GM18502 (cell line): ENCODE results near the gene MYLK.
"Not testable (repeated sequence)": the region's sequence is repeated elsewhere in the genome, so short reads cannot be mapped to it uniquely, and the experiment has no call there.

Experiments used
- ATAC-seq: cut with Tn5 transposase; IDR thresholded peaks from one replicate; pipeline ENCODE4 v1.9.1; 2021; ENCODE audit warnings: mild to moderate bottlenecking; ENCODE audit not compliant: unreplicated experiment, poor library complexity

Gene MYLK

GRCh38 chr3:123733805-123734526 is 150.2 kb downstream of the MYLK start:
- no peak for ATAC-seq

DNA sequence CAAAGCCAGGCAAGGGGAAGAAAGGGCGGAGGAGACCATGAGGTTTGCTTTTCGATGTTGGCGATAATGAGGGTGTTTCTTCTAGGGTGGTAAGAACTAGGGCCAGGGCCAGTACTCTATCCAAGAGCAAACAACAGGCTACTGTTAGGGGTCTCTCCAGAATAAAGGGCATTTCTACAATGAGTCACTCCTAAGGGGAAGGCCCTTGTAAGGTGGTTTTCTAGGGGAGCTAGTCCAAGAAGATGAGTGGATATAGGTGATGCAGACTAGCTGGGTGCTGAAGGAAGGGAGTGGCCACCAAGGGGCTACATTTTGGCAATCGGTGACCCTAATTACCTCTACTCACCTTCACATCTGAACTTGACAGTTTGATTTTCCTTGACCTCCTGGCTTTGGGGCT is 150.8 kb downstream of the MYLK start:
- no peak for ATAC-seq

- ATAC-seq: no peak
Measured at GRCh38 chr3:123732447-123732846, 151.7 kb downstream of the MYLK start.

DNA sequence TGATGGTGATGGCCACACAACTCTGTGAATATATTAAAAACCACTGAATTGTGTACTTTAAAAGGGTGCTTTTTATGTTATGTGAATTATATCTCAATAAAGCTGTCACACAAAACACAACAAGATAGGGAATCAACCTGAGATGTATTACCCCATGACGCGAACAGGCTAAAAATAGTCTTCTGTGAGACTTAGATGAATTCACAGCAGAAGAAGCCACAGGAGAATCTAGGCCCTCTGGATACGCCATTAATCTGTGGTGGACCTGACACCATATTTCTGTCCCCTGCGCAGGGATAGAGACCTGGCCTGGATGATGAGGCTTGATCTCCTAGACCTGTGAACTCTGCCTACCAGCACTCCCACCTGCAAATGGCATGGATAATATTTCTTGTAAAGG is 153.3 kb downstream of the MYLK start:
- no peak for ATAC-seq

DNA sequence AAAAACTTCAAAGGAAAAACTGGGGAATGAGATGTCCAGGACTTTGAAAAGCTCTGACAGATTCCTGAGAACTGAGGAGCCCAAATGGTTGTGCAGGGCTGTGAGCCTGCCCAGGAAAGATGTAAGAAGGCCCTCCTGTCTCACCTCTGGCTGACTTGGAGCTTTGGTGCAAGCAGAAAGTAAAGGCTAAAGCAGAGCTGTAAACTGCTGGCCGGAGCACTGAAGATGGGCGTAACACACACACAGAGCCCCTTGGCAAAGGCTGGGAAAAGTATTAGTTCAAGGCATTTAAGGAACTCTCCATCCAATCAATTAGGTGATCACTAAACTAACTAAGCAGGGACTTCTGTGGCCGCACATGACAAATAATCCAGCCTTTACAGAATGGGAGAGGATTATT is 155.1 kb downstream of the MYLK start:
- ATAC-seq: no peak

- ATAC-seq: no peak
Measured at GRCh38 chr3:123728014-123728413, 156.1 kb downstream of the MYLK start.

- ATAC-seq: no peak
Measured at GRCh38 chr3:123725652-123726400, 158.3 kb downstream of the MYLK start.

DNA sequence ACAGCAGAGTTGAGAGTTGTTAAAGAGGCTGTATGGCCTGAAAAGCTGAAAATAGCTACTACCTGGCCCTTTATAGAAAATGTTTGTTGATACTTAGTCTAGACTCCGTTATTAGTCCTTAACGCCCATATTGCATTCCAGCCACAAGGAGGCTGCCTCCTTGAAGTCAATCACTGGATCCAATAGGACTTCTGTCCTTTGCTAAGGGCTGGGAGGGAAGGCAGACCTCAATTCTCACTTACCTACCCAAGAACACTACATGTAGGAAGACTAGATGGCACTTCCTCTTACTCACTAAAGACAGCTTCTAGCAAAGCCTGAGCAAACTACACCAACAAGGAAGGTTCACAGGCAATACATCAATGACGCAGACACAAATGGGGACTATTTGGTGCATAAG is 159.8 kb downstream of the MYLK start:
- ATAC-seq: no peak

GRCh38 chr3:123723522-123724168 is 160.5 kb downstream of the MYLK start:
- peak; percentile 58 for ATAC-seq

DNA sequence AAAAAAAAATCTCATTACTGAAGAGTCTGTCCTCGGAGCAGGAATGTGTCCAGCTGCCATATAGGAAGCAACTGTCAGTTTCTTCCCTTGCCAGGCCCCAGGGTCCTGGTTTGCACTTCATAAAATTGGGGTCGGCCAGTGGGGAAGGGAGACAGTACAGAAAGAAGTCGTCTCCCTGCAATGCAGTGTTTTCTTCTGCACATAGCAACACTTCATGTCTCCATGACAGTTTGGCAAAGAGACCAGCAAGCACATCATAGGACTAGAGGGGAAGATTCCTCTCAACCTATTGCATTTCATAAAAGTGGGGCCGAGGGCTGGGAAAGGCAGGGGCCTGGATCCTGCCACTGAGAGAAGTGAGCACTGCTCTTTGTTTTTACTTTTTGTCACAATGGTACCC is 161.1 kb downstream of the MYLK start:
- no peak for ATAC-seq

DNA sequence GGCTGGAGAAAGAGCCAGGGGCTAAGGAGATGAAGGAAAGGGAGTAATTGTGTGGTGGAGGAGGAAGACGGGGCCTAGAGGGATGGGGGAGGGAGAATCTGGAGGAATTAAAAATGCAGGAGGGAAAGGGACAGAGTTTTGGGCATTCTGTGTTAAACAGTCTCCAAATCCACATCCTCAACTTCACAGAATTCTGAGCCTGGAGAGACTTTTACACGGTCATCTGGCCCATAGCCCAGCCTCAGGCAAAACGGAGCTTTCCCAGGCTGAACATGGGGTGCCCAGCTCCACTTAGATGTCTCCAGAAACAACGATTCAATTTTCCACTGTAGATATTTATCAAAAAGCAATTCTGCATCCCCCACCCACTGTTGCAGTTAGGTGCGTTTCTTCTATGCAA is 161.7 kb downstream of the MYLK start:
- ATAC-seq: no peak

DNA sequence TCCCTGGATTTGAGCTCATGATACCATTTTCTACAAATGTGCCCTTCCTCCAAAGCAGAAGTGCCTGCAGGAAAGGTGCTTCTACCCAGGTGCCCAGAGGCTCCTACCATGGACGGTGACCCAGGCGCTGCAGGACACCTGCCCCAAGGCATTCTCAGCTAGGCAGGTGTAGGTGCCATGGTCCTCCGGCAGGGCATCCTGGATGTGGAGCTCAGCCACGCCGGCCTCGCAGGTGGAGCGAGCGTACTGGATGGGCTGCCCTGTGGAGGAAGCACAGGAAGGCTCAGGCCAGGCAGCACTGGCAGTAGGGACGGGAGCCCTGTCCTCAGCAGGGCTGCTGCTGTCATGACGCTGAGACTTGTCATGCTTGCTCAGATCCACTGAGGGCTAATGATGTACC is 162.1 kb downstream of the MYLK start:
- no peak for ATAC-seq

GRCh38 chr3:123721095-123721689 is 162.9 kb downstream of the MYLK start:
- ATAC-seq: not testable (repeated sequence)

GRCh38 chr3:123720638-123721037 is 163.5 kb downstream of the MYLK start:
- ATAC-seq: no peak

GRCh38 chr3:123719862-123720453 is 164.2 kb downstream of the MYLK start:
- no peak for ATAC-seq

GRCh38 chr3:123719061-123719756 is 164.9 kb downstream of the MYLK start:
- not testable (repeated sequence) for ATAC-seq

- no peak for ATAC-seq
Measured at GRCh38 chr3:123718108-123718507, 166.0 kb downstream of the MYLK start.

GRCh38 chr3:123717451-123717850 is 166.7 kb downstream of the MYLK start:
- ATAC-seq: not testable (repeated sequence)

DNA sequence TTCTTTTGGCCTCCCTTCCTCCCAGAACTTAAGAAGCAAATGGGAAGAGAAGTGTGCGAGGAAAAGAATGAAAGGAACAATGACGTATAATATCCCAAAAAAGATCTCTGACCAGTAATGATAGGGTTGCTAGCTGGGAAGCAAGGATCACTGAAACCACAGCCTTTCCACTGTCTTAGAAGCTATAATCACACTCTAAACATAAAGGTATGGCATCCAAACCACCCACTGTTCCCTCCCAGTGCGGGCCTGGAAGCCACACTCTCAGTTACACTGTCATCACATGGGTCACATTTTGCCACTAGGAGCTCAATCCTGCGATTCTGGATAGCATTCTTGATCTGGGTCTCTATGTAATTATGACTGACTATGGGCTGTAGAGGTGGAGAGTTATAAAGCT is 167.7 kb downstream of the MYLK start:
- no peak for ATAC-seq

DNA sequence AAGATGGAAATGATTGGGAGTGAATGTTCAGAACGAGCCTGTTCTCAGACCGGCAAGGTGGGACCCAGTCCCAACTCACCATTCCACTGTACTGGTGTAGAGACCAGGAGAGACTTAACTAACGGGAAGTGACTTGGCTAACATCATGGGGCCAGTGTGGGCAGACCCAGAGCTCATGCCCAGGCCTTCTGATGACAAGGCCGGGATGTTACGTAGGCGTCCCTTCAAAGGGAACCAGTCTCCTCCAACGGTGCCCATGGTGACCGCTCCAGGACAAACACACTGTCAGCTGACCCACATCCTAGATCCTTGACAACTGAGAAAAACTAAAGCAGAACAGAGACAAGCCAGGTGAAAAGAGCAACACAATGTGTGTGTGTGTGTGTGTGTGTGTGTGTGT is 170.9 kb downstream of the MYLK start:
- no peak for ATAC-seq
